ENCODE measurements around the gene DCAF16. TPM values are rescaled to one million over a fixed set of nuclear protein-coding genes. Genes with fewer than 3 reads are reported as not detected.

The DCAF16 gene
- total and polyA plus RNA-seq, 2 donors (not counting 3 experiments of a cell fraction or from before 2014, with no cell fraction given): 13.8 to 35.0 TPM

- Histone ChIP-seq H3K9me3 (replicated peaks; ENCODE audit: control insufficient read depth, insufficient read depth, low read length) (no peaks in the 10 kb centered on the region), H3K9me1 (replicated peaks; ENCODE audit: control insufficient read depth, extremely low read depth, insufficient read depth, low read length) (no peaks in the 10 kb centered on the region), H3K4me3 (replicated peaks in 1 of 3; ENCODE audit: insufficient read depth in 1 of 3, low read depth in 1 of 3, low read length in 3 of 3) (no peak overlapping the region), H3K27ac (ENCODE audit: insufficient read depth, low read depth, low read length) (no peak overlapping the region), H3K4me2 (ENCODE audit: insufficient read depth, low read length) (no peak overlapping the region), H2AFZ (ENCODE audit: low read depth, low read length) (no peak overlapping the region), H4K20me1 (replicated peaks; ENCODE audit: control insufficient read depth, extremely low read depth, insufficient read depth, low read length) (no peaks in the 10 kb centered on the region), H3K9ac (replicated peaks; ENCODE audit: extremely low read depth, insufficient read depth, low read length) (no peak overlapping the region), H3K36me3 (ENCODE audit: control insufficient read depth in 2 of 2, extremely low read depth in 1 of 2, insufficient read depth in 2 of 2, low read length in 2 of 2) (no peaks in the 10 kb centered on the region), H3K4me1 (ENCODE audit: control insufficient read depth, extremely low read depth, insufficient read depth, low read length) (peaks cover 2% of the 10 kb centered on the region), H3K27me3 (ENCODE audit: control insufficient read depth in 2 of 2, insufficient read depth in 2 of 2, low read length in 2 of 2) (peaks cover 9 to 11% of the 10 kb centered on the region in 2 experiments), H3K79me2 (ENCODE audit: control insufficient read depth, insufficient read depth, low read length) (no peaks in the 10 kb centered on the region)
- ChIA-PET POLR2A (no interaction called here), CTCF (interaction anchor here (1.2 kb wide), 1 partner anchor 9 kb away, joined by 6 read pairs; no protein-coding TSS in a partner anchor)
- TF ChIP-seq FOS (IDR thresholded peaks at IDR 0.05; ENCODE audit: borderline replicate concordance, insufficient read depth, low read length) (no peak), GATA2 (IDR thresholded peaks at IDR 0.05; ENCODE audit: insufficient read depth, insufficient read length, low read depth, low read length) (no peak), MYC (IDR thresholded peaks at IDR 0.05; ENCODE audit: low read depth, low read length) (no peak), EZH2 (IDR thresholded peaks at IDR 0.05; ENCODE audit: borderline replicate concordance, low read depth, low read length, severe bottlenecking) (no peak), CTCF (IDR thresholded peaks at IDR 0.05; ENCODE audit: extremely low read depth in 1 of 2, insufficient read depth in 1 of 2, low read depth in 1 of 2, low read length in 2 of 2) (no peak), POLR2AphosphoS5 (IDR thresholded peaks at IDR 0.05; ENCODE audit: insufficient read depth, low read depth, low read length) (no peak), POLR2A (IDR thresholded peaks at IDR 0.05; ENCODE audit: low read depth, low read length) (no peak), JUN (IDR thresholded peaks at IDR 0.05; ENCODE audit: borderline replicate concordance, insufficient read depth, insufficient read length, low read depth) (no peak), MAX (IDR thresholded peaks at IDR 0.05; ENCODE audit: insufficient read depth, insufficient read length) (no peak)
- FAIRE-seq: no peak
- intact Hi-C loops (cut with micrococcal nuclease) (no loop called here), dilution Hi-C loops (cut with MboI; ENCODE audit: extremely low pct_ligation_motif_present, low sequenced_read_pairs) (no loop called here)
- DNase-seq (ENCODE audit: low read depth, low spot score): no peak
- no TSS peak for BruUV-seq (replicated peaks)
Observed at GRCh38 chr4:17786567-17786966, 24.0 kb downstream of the DCAF16 start.

All from endothelial cell of umbilical vein (primary cell).